SK-N-SH treated with all-trans-retinoic acid at 6 μM for 48 hours (cell line): ENCODE results near the gene XPC.

Source experiments
- ATAC-seq: fragments of 200-7000 bp; cut with Tn5 transposase; 3 replicates; pipeline ENCODE4 v1.9.1; 2020; ENCODE audit warnings: mild to moderate bottlenecking, moderate library complexity
- ARNTL ChIP-seq: fragments of 450-650 bp; formaldehyde crosslinking; IDR thresholded peaks from 2 replicates; pipeline ENCODE4 v1.5.0; 2020; ENCODE audit warnings: low read depth, mild to moderate bottlenecking, moderate library complexity, borderline replicate concordance
- BACH2 ChIP-seq: fragments of 250-450 bp; sonication (Bioruptor Pico); IDR thresholded peaks from 2 replicates; pipeline ENCODE4 v1.9.0; 2021; ENCODE audit warnings: mild to moderate bottlenecking, borderline replicate concordance
- CSDC2 ChIP-seq: fragments of 250-450 bp; sonication (Bioruptor Pico); IDR thresholded peaks from 2 replicates; pipeline ENCODE4 v1.5.0; 2020; ENCODE audit warnings: mild to moderate bottlenecking, moderate library complexity
- CSRNP3 ChIP-seq: fragments of 250-450 bp; sonication (Bioruptor Pico); IDR thresholded peaks from 2 replicates; pipeline ENCODE4 v1.5.1; 2021; ENCODE audit warnings: mild to moderate bottlenecking, moderate library complexity
- ESRRG ChIP-seq: fragments of 250-450 bp; sonication (Bioruptor Pico); IDR thresholded peaks from 2 replicates; pipeline ENCODE4 v1.6.1; 2021; ENCODE audit warnings: mild to moderate bottlenecking
- GLIS3 ChIP-seq: fragments of 250-450 bp; sonication (Bioruptor Pico); IDR thresholded peaks from 2 replicates; pipeline ENCODE4 v1.5.0; 2020; ENCODE audit warnings: mild to moderate bottlenecking, moderate library complexity
- ISL1 ChIP-seq: fragments of 250-450 bp; sonication (Bioruptor Pico); IDR thresholded peaks from 2 replicates; pipeline ENCODE4 v2.1.2; 2022; ENCODE audit warnings: mild to moderate bottlenecking, moderate library complexity
- OSR1 ChIP-seq: fragments of 250-450 bp; sonication (Bioruptor Pico); IDR thresholded peaks from 2 replicates; pipeline ENCODE4 v1.8.0; 2022; ENCODE audit warnings: moderate library complexity, mild to moderate bottlenecking, inconsistent platforms
- POU6F1 ChIP-seq: fragments of 250-450 bp; sonication (Bioruptor Pico); IDR thresholded peaks from 2 replicates; pipeline ENCODE4 v1.8.0; 2021; ENCODE audit warnings: low read depth, mild to moderate bottlenecking, moderate library complexity, borderline replicate concordance
- PPARA ChIP-seq: fragments of 250-450 bp; sonication (Bioruptor Pico); IDR thresholded peaks from 2 replicates; pipeline ENCODE4 v1.5.0; 2020; ENCODE audit warnings: mild to moderate bottlenecking, borderline replicate concordance
- SNAI2 ChIP-seq: fragments of 250-450 bp; sonication (Bioruptor Pico); IDR thresholded peaks from 2 replicates; pipeline ENCODE4 v1.5.0; 2020; ENCODE audit warnings: mild to moderate bottlenecking, moderate library complexity
- TCF4 ChIP-seq: fragments of 250-450 bp; sonication (Bioruptor Pico); IDR thresholded peaks from 2 replicates; pipeline ENCODE4 v1.8.0; 2021; ENCODE audit warnings: mild to moderate bottlenecking, moderate library complexity, borderline replicate concordance
- TOX ChIP-seq: fragments of 250-450 bp; sonication (Bioruptor Pico); IDR thresholded peaks from 2 replicates; pipeline ENCODE4 v1.8.0; 2021; ENCODE audit warnings: mild to moderate bottlenecking, moderate library complexity, borderline replicate concordance
- TSHZ2 ChIP-seq: fragments of 250-450 bp; sonication (Bioruptor Pico); IDR thresholded peaks from 2 replicates; pipeline ENCODE4 v1.5.0; 2020; ENCODE audit warnings: mild to moderate bottlenecking, moderate library complexity
- ZC3H10 ChIP-seq: fragments of 250-450 bp; sonication (Bioruptor Pico); IDR thresholded peaks from 2 replicates; pipeline ENCODE4 v1.5.1; 2021; ENCODE audit warnings: mild to moderate bottlenecking, moderate library complexity
- ZFP3 ChIP-seq: fragments of 250-450 bp; sonication (Bioruptor Pico); IDR thresholded peaks from 2 replicates; pipeline ENCODE4 v1.5.0; 2020; ENCODE audit warnings: mild to moderate bottlenecking, moderate library complexity
- ZFP30 ChIP-seq: fragments of 450-650 bp; formaldehyde crosslinking; IDR thresholded peaks from 2 replicates; pipeline ENCODE4 v1.5.0; 2022; ENCODE audit warnings: mild to moderate bottlenecking, moderate library complexity
- ZNF565 ChIP-seq: fragments of 450-650 bp; formaldehyde crosslinking; conservative IDR thresholded peaks from 2 replicates; pipeline ENCODE4 v1.5.0; 2020; ENCODE audit warnings: low read depth, mild to moderate bottlenecking, moderate library complexity
- ZNF8 ChIP-seq: fragments of 450-650 bp; formaldehyde crosslinking; IDR thresholded peaks from 2 replicates; pipeline ENCODE4 v1.5.0; 2020; ENCODE audit warnings: mild to moderate bottlenecking, moderate library complexity
- TF ChIP-seq, protein P1 (sequence below): fragments of 250-450 bp; sonication (Bioruptor Pico); IDR thresholded peaks from 2 replicates; pipeline ENCODE4 v1.5.1; 2020; ENCODE audit warnings: low read depth, mild to moderate bottlenecking, moderate library complexity
- TF ChIP-seq, protein P2 (sequence below): fragments of 250-450 bp; sonication (Bioruptor Pico); IDR thresholded peaks from 2 replicates; pipeline ENCODE4 v1.8.0; 2020; ENCODE audit warnings: mild to moderate bottlenecking, moderate library complexity, borderline replicate concordance

XPC gene

DNA sequence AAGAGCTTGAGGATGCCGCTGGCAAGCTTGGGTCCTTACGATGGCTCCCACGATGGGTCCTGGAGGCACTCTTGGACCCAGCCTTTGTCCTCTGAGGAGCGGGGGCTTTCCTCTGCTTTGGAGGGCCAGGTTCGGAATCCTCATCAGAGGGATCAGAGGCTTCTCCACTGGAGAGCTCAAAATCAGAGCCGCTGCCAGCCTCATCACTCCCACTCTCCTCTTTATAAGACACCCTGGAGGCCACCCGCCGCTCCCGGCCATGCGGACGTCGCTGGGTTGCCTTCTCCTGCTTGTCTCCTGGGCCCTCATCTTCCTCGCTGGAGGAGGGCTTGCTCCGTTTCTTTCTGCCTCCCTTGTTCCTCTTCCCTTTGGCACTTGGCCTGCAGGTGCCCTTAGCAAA, 20.0 kb downstream of the XPC start:
- no peak for TF ChIP-seq ISL1

GRCh38 chr3:14157951-14158350, 20.4 kb downstream of the XPC start:
- TF ChIP-seq, protein P1, sequence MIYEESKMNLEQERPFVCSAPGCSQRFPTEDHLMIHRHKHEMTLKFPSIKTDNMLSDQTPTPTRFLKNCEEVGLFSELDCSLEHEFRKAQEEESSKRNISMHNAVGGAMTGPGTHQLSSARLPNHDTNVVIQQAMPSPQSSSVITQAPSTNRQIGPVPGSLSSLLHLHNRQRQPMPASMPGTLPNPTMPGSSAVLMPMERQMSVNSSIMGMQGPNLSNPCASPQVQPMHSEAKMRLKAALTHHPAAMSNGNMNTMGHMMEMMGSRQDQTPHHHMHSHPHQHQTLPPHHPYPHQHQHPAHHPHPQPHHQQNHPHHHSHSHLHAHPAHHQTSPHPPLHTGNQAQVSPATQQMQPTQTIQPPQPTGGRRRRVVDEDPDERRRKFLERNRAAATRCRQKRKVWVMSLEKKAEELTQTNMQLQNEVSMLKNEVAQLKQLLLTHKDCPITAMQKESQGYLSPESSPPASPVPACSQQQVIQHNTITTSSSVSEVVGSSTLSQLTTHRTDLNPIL (CRISPR knock-in tag): no peak
- TF ChIP-seq ESRRG (CRISPR knock-in tag) (no peak), ZNF565 (no peak), CSRNP3 (CRISPR knock-in tag) (no peak), ARNTL (CRISPR knock-in tag) (no peak), SNAI2 (CRISPR knock-in tag) (no peak), BACH2 (CRISPR knock-in tag) (no peak), TCF4 (CRISPR knock-in tag) (no peak), TOX (CRISPR knock-in tag) (no peak), ZC3H10 (no peak), CSDC2 (CRISPR knock-in tag) (no peak), POU6F1 (CRISPR knock-in tag) (no peak), PPARA (CRISPR knock-in tag) (no peak), ZFP3 (no peak), GLIS3 (CRISPR knock-in tag) (no peak), TSHZ2 (CRISPR knock-in tag) (no peak), ZFP30 (CRISPR knock-in tag) (no peak), OSR1 (CRISPR knock-in tag) (no peak), ZNF8 (no peak)
- TF ChIP-seq, protein P2, sequence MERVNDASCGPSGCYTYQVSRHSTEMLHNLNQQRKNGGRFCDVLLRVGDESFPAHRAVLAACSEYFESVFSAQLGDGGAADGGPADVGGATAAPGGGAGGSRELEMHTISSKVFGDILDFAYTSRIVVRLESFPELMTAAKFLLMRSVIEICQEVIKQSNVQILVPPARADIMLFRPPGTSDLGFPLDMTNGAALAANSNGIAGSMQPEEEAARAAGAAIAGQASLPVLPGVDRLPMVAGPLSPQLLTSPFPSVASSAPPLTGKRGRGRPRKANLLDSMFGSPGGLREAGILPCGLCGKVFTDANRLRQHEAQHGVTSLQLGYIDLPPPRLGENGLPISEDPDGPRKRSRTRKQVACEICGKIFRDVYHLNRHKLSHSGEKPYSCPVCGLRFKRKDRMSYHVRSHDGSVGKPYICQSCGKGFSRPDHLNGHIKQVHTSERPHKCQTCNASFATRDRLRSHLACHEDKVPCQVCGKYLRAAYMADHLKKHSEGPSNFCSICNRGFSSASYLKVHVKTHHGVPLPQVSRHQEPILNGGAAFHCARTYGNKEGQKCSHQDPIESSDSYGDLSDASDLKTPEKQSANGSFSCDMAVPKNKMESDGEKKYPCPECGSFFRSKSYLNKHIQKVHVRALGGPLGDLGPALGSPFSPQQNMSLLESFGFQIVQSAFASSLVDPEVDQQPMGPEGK (CRISPR knock-in tag): no peak
- ATAC-seq: no peak

More for the DNA sequence above, 20.0 kb downstream of the XPC start:
- no peak for ATAC-seq

DNA sequence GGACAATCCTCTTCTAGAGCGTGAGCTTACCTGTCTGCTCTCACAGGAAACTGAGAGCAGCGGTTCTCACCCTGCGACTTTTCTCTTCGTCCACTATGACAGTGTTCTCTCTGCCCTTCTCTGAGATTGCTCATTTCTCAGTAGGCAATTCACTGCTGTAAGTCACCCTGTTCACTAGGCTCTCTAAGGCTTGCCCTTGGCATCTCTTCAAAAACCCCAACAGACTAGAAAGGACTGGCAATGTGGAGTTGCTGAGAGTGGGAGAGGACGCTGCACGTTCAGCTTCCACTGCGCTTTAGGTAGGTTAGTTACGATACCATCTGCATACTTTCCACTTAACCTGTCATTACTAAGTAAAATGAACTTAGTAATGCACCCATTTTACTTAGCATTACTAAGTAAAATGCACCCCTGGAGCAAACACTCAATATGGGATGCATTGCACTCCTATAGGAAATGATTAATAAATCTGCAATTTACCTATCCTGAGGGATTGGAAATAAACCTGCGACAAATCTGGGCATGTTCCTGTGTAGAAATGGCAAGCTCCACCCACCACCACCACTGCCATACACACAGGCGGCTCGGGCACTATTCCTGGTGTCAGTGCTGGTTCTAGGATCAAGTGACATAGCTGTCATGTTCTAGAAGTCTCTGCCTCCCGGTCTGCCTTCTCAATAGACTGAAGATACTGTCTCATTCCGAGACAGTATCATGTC, 21.4 kb downstream of the XPC start:
- TF ChIP-seq GLIS3 (CRISPR knock-in tag) (no peak), ARNTL (CRISPR knock-in tag) (no peak), ZNF8 (no peak), ESRRG (CRISPR knock-in tag) (no peak), ISL1 (no peak)
- no peak for ATAC-seq
